ENCODE data around the gene THOC6. TPM values are rescaled to one million over a fixed set of nuclear protein-coding genes. Genes with fewer than 3 reads are reported as not detected.

Gene THOC6
- total RNA-seq, 1 donor = 23.5 TPM

DNA sequence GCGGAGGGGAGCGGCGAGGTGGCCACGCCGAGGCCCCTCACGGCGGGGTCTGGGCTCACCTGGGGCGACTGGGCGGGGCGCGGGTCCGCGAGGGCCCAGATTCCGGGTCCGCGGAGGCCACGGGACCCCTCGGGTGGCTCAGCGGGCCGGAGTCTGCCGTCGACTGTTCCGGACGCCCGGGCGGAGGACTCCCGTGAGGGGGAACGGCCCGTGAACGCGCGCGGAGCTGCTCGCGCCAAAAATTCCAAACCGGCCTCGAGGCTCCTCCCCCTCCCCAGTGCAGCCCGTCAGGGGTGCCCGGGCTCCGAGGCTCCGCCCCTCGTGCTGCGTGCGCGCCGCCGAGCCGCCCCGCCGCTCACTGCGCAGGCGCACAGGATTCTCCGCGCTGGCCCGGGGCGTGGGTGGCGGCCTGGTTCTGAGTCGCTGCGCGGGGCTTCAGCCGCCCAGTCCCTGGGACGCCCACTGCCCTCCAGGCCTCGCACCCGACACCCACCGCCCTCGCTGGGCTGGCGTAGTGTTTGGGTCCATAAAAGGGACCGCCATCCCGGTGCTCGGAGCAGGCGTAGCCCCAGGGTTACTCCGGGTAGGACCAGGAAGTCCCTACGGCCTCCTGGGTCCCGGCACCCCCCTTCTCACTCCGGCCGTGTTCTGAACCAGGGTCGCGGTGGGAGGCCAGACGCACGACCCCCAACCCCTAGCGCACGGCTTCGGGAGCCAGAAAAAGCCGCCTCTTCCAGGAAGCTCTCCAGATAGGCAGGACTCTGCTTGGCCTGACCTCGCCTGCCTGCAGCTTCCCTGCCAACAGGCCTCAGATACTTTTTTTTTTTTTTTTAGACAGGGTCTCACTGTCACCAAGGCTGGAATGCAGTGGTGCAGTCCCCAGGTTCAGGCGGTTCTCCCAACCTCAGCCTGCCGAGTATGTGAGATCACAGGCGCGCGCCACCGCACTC is 43.3 kb upstream of the THOC6 start, which contains the start of gene PKMYT1:
Gene PKMYT1 (minus strand): TSS at position 220 of the 950 bp plus-strand sequence. CDS start 789 bp downstream, outside the sequence.
- H3K36me3 ChIP-seq (ENCODE audit: insufficient read depth, low read length) = no peaks in the 10 kb centered on the region
- peak within 1 kb of the TSS; percentile 84 for H3K4me2 ChIP-seq (ENCODE audit: insufficient read depth, low read length)
- peaks cover 11% of the 10 kb centered on the region for H3K4me1 ChIP-seq (ENCODE audit: insufficient read depth, low read length)
- TF ChIP-seq, protein P1, sequence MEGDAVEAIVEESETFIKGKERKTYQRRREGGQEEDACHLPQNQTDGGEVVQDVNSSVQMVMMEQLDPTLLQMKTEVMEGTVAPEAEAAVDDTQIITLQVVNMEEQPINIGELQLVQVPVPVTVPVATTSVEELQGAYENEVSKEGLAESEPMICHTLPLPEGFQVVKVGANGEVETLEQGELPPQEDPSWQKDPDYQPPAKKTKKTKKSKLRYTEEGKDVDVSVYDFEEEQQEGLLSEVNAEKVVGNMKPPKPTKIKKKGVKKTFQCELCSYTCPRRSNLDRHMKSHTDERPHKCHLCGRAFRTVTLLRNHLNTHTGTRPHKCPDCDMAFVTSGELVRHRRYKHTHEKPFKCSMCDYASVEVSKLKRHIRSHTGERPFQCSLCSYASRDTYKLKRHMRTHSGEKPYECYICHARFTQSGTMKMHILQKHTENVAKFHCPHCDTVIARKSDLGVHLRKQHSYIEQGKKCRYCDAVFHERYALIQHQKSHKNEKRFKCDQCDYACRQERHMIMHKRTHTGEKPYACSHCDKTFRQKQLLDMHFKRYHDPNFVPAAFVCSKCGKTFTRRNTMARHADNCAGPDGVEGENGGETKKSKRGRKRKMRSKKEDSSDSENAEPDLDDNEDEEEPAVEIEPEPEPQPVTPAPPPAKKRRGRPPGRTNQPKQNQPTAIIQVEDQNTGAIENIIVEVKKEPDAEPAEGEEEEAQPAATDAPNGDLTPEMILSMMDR (IDR thresholded peaks at IDR 0.05; ENCODE audit: extremely low read depth, low read depth, low read length) = no peak
- H3K4me3 ChIP-seq (ENCODE audit: insufficient read depth, low read length) = peak within 1 kb of the TSS; percentile 88
- no peaks in the 10 kb centered on the region for H4K20me1 ChIP-seq (ENCODE audit: insufficient read depth, low read length)
- H2AFZ ChIP-seq (ENCODE audit: low read length) = peak within 1 kb of the TSS; percentile 98
- H3K9me3 ChIP-seq (ENCODE audit: low read depth, low read length) = no peaks in the 10 kb centered on the region
- peak; percentile 100 for DNase-seq (ENCODE audit: insufficient read length, low spot score, missing footprints)
- H3K27me3 ChIP-seq (ENCODE audit: insufficient read depth, low read length) = no peaks in the 10 kb centered on the region
- H3K79me2 ChIP-seq (ENCODE audit: insufficient read depth, low read length) = peaks cover 8% of the 10 kb centered on the region
- H3K27ac ChIP-seq (ENCODE audit: low read depth, low read length) = peak within 1 kb of the TSS; percentile 91

DNA sequence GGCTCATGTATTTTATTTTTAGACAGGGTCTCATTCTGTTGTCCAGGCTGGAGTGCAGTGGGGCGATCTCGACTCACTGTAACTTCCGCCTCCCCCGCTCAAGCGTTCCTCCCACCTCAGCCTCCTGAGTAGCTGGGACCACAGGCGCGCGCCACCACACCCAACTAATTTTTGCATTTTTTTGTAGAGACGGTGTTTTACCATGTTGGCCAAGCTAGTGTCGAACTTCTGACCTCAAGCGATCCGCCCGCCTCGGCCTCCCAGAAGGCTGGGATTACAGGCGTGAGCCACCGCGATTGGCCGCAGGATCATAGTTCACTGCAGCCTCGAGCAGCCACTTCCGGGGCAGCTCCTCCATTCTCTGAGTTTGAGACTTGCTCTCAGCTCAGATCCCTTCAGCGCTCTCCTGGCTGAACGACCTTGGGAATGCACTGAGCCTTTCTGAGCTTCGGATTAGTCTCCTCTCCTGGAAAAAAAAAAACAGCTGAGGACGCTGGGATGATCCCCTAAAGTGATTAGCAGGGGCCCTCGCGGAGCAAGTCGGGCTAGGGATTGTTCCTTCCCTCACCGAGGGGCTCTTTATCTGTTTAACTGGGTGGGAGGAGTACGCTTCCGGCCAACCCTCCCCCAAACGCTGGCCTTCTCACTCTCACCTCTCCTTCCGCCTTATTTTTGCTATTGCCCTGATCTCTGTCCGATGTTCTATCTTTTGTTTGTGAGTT is 42.5 kb upstream of the THOC6 start:
- H4K20me1 ChIP-seq (ENCODE audit: insufficient read depth, low read length) = no peaks in the 10 kb centered on the region
- TF ChIP-seq, protein P1 (IDR thresholded peaks at IDR 0.05; ENCODE audit: extremely low read depth, low read depth, low read length) = no peak
- H3K4me3 ChIP-seq (ENCODE audit: insufficient read depth, low read length) = peak overlapping the region; percentile 88
- H3K27me3 ChIP-seq (ENCODE audit: insufficient read depth, low read length) = no peaks in the 10 kb centered on the region
- H2AFZ ChIP-seq (ENCODE audit: low read length) = no peak overlapping the region
- no peaks in the 10 kb centered on the region for H3K9me3 ChIP-seq (ENCODE audit: low read depth, low read length)
- peak overlapping the region; percentile 84 for H3K4me2 ChIP-seq (ENCODE audit: insufficient read depth, low read length)
- H3K36me3 ChIP-seq (ENCODE audit: insufficient read depth, low read length) = no peaks in the 10 kb centered on the region
- H3K79me2 ChIP-seq (ENCODE audit: insufficient read depth, low read length) = peaks cover 8% of the 10 kb centered on the region
- H3K27ac ChIP-seq (ENCODE audit: low read depth, low read length) = peak overlapping the region; percentile 91
- peaks cover 11% of the 10 kb centered on the region for H3K4me1 ChIP-seq (ENCODE audit: insufficient read depth, low read length)
- no peak for DNase-seq (ENCODE audit: insufficient read length, low spot score, missing footprints)

DNA sequence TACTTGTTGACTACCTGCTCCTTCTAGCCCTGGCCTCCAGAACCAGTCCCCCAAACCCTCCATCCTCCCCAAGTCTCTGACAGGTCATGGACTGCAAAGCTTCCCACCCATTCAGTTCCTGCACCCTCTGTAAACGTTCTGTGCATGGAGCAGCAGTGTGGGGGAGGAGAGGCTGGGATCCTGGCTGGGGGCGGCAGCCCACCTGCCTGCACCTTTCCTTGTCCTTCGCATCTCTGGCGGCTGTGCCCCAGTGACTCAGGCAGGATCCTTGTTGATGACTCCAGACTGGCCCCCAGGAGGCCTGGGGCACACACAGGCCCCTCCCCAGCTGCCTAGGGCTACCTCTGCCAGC is 42.0 kb upstream of the THOC6 start:
- no peaks in the 10 kb centered on the region for H3K36me3 ChIP-seq (ENCODE audit: insufficient read depth, low read length)
- peaks cover 8% of the 10 kb centered on the region for H3K79me2 ChIP-seq (ENCODE audit: insufficient read depth, low read length)
- TF ChIP-seq, protein P1 (IDR thresholded peaks at IDR 0.05; ENCODE audit: extremely low read depth, low read depth, low read length) = no peak
- no peak overlapping the region for H3K4me3 ChIP-seq (ENCODE audit: insufficient read depth, low read length)
- no peaks in the 10 kb centered on the region for H3K9me3 ChIP-seq (ENCODE audit: low read depth, low read length)
- no peak overlapping the region for H3K27ac ChIP-seq (ENCODE audit: low read depth, low read length)
- peaks cover 11% of the 10 kb centered on the region for H3K4me1 ChIP-seq (ENCODE audit: insufficient read depth, low read length)
- no peaks in the 10 kb centered on the region for H3K27me3 ChIP-seq (ENCODE audit: insufficient read depth, low read length)
- H4K20me1 ChIP-seq (ENCODE audit: insufficient read depth, low read length) = no peaks in the 10 kb centered on the region
- H3K4me2 ChIP-seq (ENCODE audit: insufficient read depth, low read length) = no peak overlapping the region
- H2AFZ ChIP-seq (ENCODE audit: low read length) = no peak overlapping the region
- DNase-seq (ENCODE audit: insufficient read length, low spot score, missing footprints) = no peak

DNA sequence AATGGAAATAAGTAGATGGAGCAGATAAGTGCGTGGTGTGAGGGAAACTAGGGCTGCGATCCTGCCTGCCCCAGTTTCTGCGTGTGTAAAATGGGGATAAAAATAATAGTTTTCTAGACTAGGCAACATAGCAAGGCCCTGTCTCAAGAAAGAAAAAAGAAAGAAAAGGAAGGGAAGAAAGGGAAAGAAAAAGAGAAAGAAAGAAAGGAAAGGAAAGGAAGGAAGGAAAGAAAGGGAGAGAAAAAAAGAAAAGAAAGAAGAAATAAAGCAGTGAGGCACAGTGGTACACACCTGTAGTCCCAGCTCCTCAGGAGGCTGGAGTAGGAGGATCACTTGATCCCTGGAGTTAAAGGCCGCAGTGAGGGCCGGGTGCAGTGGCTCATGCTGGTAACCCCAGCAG is 41.4 kb upstream of the THOC6 start:
- H3K79me2 ChIP-seq (ENCODE audit: insufficient read depth, low read length) = peaks cover 8% of the 10 kb centered on the region
- no peaks in the 10 kb centered on the region for H3K27me3 ChIP-seq (ENCODE audit: insufficient read depth, low read length)
- no peaks in the 10 kb centered on the region for H3K36me3 ChIP-seq (ENCODE audit: insufficient read depth, low read length)
- H4K20me1 ChIP-seq (ENCODE audit: insufficient read depth, low read length) = no peaks in the 10 kb centered on the region
- H3K9me3 ChIP-seq (ENCODE audit: low read depth, low read length) = no peaks in the 10 kb centered on the region
- DNase-seq (ENCODE audit: insufficient read length, low spot score, missing footprints) = no peak
- no peak overlapping the region for H3K4me2 ChIP-seq (ENCODE audit: insufficient read depth, low read length)
- peaks cover 11% of the 10 kb centered on the region for H3K4me1 ChIP-seq (ENCODE audit: insufficient read depth, low read length)
- H2AFZ ChIP-seq (ENCODE audit: low read length) = no peak overlapping the region
- no peak overlapping the region for H3K27ac ChIP-seq (ENCODE audit: low read depth, low read length)
- no peak overlapping the region for H3K4me3 ChIP-seq (ENCODE audit: insufficient read depth, low read length)
- TF ChIP-seq, protein P1 (IDR thresholded peaks at IDR 0.05; ENCODE audit: extremely low read depth, low read depth, low read length) = no peak
